ENCODE measurements around the gene EXPH5.
"Not testable (repeated sequence)": the region's sequence is repeated elsewhere in the genome, so short reads cannot be mapped to it uniquely, and the experiment has no call there.

Gene EXPH5, protein sequence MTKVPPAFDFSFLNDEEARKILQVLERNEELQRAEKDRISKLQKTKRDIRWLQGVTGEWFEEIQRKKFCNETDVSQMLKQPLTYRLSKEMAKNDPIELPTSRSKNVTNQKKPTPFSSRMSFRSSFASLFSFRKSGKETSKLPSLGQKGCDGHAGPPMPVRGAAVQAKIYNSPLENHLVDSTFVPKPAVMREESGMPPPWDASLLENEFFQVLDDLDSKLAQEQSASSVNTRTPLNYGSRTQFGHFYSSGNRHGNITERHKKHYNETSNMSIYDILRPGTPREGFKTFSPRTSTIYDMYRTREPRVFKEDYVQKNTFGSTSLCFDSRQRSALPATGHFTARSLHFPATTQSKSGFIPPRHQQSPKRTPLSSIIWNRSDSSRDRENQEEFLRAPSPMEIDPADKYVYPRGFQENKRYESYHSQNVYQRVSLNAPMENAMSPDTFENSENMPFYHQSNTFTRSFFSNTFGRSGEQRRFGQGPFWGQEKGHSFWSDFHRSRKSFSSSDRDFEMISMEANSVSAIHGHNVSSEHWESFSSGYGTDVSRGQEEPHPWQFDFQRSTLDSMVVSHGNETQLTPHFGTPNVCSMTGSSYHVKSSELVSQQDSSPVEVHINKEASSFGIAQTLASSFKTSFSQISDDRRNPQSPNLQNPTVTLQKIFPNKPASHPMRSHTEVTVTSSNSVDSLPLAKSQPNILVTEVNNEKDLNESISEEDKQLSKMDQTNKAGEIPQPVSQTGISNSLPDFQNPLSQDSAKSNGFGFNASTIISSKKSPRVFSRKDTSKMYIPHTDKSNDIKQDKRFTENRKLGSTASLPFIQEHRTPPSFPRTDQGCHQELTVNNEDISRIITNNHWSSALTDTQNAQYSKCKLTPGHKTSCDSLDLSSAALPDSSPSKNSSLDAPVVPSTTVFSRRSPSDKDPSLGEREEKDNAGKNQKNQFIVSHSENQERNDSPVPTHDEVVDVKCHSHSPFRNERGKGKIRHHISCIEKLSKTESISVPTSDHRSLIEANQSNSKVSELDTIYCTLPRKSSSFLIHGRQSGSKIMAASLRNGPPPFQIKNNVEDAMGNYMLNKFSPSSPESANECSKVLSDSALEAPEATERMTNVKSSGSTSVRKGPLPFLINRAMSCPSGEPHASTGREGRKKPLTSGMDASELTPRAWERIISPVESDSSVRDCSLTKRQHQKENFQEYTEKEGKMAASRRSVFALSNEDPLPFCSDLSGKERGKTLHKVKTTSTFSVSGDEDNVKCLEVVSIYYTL (N-terminal part only)

DNA sequence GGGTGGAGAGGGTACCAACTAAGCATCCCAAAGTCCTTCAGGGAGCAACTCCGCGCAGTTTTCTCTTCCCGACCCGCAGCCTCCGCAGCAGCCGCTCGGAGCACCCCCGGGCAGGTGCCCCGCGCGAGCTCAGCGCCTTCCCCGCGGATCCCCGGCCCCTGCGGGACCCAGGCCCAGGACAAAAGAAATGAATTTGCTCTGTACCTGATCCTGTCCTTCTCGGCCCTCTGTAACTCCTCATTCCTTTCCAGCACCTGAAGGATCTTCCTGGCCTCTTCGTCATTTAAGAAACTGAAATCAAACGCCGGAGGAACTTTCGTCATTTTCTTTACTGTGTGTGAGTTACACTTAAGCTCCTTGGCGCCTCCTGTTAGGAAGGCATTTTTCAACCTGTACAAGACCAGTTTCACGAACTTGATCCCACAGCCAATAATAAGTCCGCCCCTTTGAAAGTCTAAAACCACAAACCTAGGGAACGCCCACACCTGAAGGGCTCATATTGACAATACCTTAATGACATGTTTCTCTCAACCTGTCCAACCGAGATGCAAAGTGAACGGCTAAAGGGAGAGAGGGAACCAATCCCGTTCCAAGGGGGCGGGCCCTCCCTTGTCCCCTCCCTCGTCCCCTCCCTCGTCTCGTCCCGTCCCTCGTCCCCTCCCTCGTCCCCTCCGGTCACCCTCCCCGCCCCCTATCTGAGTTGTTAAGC lies at the start of gene EXPH5:
EXPH5 (minus strand) TSS at position 555 of the 709 bp plus-strand sequence; CDS start at position 323, 232 bp downstream.
- FAIRE-seq (no peak), DNase-seq (ENCODE audit: insufficient read length, low spot score) (peak; percentile 61)
- TF ChIP-seq, protein P1, sequence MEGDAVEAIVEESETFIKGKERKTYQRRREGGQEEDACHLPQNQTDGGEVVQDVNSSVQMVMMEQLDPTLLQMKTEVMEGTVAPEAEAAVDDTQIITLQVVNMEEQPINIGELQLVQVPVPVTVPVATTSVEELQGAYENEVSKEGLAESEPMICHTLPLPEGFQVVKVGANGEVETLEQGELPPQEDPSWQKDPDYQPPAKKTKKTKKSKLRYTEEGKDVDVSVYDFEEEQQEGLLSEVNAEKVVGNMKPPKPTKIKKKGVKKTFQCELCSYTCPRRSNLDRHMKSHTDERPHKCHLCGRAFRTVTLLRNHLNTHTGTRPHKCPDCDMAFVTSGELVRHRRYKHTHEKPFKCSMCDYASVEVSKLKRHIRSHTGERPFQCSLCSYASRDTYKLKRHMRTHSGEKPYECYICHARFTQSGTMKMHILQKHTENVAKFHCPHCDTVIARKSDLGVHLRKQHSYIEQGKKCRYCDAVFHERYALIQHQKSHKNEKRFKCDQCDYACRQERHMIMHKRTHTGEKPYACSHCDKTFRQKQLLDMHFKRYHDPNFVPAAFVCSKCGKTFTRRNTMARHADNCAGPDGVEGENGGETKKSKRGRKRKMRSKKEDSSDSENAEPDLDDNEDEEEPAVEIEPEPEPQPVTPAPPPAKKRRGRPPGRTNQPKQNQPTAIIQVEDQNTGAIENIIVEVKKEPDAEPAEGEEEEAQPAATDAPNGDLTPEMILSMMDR (IDR thresholded peaks at IDR 0.05; ENCODE audit: insufficient read depth, missing control alignments) = no peak

DNA sequence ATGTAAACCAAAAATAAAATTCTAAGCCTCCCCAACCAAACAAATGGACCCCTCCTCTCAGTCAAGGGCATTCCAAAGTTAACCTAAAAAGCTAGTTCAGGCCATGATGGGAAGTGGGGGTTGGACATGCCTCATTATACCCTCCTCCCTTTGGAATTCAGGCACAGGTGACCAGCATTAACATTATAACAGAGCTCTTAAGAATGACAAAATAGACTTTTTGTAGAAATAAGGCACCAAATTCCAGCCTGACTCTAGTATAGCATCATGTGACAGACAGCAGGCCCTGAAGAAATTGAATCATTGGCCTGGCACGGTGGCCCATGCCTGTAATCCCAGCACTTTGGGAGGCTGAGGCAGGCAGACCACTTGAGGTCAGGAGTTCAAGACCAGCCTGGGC lies 48.2 kb upstream of the EXPH5 start:
- FAIRE-seq; DNase-seq (ENCODE audit: insufficient read length, low spot score): not testable (repeated sequence)

DNA sequence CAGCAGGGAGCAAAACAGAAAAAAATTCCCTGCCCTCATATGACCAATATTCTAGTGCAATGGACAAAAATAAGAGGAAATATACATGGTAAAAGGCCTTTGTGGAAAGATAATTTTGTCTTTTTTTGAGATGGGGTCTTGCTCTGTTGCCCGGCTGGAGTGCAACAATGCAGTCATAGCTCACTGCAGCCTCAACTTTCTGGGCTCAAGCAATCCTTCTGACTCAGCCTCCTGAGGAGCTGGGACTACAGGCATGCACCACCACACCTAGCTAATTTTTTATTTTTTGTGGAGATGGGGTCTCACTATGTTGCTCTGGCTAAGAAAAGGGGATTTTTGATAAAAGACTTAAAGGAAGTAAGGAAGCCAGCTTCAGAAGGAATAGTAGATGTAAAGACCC lies 45.6 kb upstream of the EXPH5 start:
- FAIRE-seq = no peak
- TF ChIP-seq, protein P1 (IDR thresholded peaks at IDR 0.05; ENCODE audit: insufficient read depth, missing control alignments) = no peak

DNA sequence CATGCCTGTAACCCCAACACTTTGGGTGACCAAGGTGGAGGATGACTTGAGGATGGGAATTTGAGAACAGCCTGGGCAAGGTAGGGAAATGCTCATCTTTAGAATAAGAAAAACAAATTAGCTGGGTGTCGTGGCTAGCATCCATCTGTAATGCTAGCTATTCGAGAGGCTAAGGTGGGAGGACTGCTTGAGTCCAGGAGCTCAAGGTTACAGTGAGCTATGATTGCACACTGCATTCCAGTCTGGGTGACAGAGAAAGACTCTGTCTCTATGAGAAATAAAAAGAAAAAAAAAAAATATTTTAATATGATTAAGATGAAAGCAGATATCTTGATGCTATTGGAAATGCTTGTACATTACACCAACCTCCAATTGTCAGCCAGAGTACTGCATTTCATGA lies 42.7 kb upstream of the EXPH5 start:
- DNase-seq (ENCODE audit: insufficient read length, low spot score) (no peak), FAIRE-seq (no peak)
- TF ChIP-seq, protein P1 (IDR thresholded peaks at IDR 0.05; ENCODE audit: insufficient read depth, missing control alignments) = no peak

More for the DNA sequence above, 45.6 kb upstream of the EXPH5 start:
- no peak for DNase-seq (ENCODE audit: insufficient read length, low spot score)

DNA sequence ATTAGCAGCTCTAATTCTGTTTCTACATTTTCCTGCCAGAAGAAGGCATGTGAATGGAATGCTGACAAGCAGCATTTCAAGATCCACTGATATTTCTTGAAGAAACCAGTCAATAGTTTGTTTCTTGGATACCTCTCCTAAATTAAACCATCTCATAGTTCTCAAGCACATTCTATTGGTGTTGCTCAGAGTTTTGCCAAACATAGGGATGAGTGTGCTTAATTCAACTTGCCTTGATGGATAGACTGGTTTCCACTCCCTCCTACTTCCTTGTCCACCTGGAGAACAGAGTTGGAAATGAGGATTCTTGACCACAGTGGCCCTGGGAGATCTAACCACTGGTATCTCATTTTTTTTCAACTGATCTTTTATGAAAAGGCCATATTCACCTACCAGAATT lies 41.5 kb upstream of the EXPH5 start:
- DNase-seq (ENCODE audit: insufficient read length, low spot score) (no peak), FAIRE-seq (no peak)
- TF ChIP-seq, protein P1 (IDR thresholded peaks at IDR 0.05; ENCODE audit: insufficient read depth, missing control alignments) = no peak

DNA sequence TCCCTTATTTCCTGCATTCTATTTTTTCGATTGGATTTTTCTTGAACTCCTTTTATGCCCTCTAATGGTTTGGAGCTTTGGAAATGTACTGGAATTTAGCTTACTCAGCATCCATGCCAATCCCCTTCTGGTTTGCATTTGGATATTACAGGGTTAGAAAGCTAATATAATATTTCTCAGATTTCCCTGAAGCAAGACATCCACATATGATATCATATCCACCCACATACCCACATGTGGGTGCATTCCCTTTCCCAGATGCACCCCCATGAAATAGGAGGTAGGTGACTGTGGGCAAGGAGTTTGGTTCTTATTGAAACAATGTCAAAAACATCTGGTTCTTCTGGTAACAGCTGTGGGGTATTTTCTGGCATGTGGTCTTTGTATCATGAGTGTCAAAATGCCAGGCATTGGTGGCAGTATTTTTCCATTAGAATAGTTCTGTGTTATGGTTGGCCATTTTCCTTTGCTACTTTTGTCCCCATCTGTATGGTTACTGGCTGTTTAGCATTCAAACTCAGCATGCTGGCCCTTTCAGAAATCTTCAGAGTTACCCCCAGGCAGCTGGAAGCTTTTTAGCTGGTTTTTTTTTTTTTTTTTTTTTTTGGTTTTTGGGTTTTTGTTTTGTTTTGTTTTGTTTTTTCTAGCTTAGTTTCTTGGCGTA lies 38.6 kb upstream of the EXPH5 start:
- TF ChIP-seq, protein P1 (IDR thresholded peaks at IDR 0.05; ENCODE audit: insufficient read depth, missing control alignments) = no peak
- no peak for FAIRE-seq
- no peak for DNase-seq (ENCODE audit: insufficient read length, low spot score)
